ENCODE results near the gene PTPN14.

Gene PTPN14

DNA sequence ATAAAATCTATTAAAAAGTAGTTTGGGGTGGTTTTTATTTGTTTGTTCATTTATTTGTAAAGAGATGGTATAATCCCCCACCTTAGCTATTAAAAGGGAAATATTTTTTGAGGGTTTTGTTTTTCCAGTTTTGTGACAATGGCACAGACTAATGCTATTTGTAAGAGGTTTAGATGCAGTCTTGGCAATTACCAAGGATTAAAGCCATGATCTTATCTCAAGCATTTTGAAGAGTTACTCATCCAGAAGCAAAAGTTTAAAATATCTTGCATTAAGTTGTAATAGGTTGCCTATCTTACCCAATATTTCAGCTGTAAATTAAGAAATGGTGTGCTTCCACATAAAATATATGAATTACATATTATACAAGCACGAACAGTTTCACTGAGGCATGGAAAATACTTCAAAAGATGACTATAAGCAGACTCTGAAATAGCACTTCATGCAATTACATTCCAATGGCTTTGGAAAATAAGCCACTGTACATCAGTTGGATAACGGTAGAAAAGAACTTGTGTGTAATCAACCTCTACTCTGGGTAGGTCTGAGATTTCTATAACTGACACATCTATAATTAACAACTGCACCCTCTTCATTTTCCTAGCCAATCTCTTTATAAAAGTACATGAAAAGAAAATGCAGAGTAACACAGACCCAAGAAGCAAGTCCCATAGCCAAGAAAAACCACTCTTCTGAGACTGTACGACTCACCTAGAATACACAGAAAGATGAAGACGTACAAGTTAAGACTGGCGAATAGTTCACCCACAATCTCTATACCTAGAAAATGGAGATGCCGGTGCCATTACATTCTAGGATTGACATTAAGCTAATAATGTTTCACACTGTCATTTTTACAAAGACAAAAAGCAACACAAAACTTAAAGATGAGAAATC is 95.2 kb downstream of the PTPN14 start:
- Mint-ChIP-seq H3K27me3 (ENCODE audit: low read depth) (no peaks in the 10 kb centered on the region), H3K27ac (no peak overlapping the region), H3K9me3 (no peaks in the 10 kb centered on the region), H3K4me3 (no peak overlapping the region), H3K4me1 (ENCODE audit: low read depth) (peaks cover 26% of the 10 kb centered on the region), H3K36me3 (ENCODE audit: low read depth) (no peaks in the 10 kb centered on the region)

GRCh38 chr1:214455479-214455878 is 95.9 kb downstream of the PTPN14 start:
- H3K36me3 Mint-ChIP-seq (ENCODE audit: low read depth) = no peaks in the 10 kb centered on the region
- H3K4me3 Mint-ChIP-seq = no peak overlapping the region
- H3K4me1 Mint-ChIP-seq (ENCODE audit: low read depth) = peaks cover 26% of the 10 kb centered on the region
- no peak overlapping the region for H3K27ac Mint-ChIP-seq
- H3K9me3 Mint-ChIP-seq = no peaks in the 10 kb centered on the region
- no peaks in the 10 kb centered on the region for H3K27me3 Mint-ChIP-seq (ENCODE audit: low read depth)

- no peak overlapping the region for H3K27ac Mint-ChIP-seq
- H3K27me3 Mint-ChIP-seq (ENCODE audit: low read depth) = no peaks in the 10 kb centered on the region
- H3K4me3 Mint-ChIP-seq = no peak overlapping the region
- no peaks in the 10 kb centered on the region for H3K9me3 Mint-ChIP-seq
- peaks cover 26% of the 10 kb centered on the region for H3K4me1 Mint-ChIP-seq (ENCODE audit: low read depth)
- no peaks in the 10 kb centered on the region for H3K36me3 Mint-ChIP-seq (ENCODE audit: low read depth)
These were observed 96.6 kb downstream of the PTPN14 start for GRCh38 chr1:214454569-214455396.

GRCh38 chr1:214453109-214453722 is 98.2 kb downstream of the PTPN14 start:
- no peaks in the 10 kb centered on the region for H3K27me3 Mint-ChIP-seq (ENCODE audit: low read depth)
- H3K4me3 Mint-ChIP-seq = no peak overlapping the region
- H3K9me3 Mint-ChIP-seq = no peaks in the 10 kb centered on the region
- no peaks in the 10 kb centered on the region for H3K36me3 Mint-ChIP-seq (ENCODE audit: low read depth)
- H3K4me1 Mint-ChIP-seq (ENCODE audit: low read depth) = peaks cover 26% of the 10 kb centered on the region
- H3K27ac Mint-ChIP-seq = no peak overlapping the region

- Mint-ChIP-seq H3K4me3 (no peak overlapping the region), H3K27me3 (ENCODE audit: low read depth) (no peaks in the 10 kb centered on the region), H3K27ac (no peak overlapping the region), H3K36me3 (ENCODE audit: low read depth) (no peaks in the 10 kb centered on the region), H3K9me3 (no peaks in the 10 kb centered on the region), H3K4me1 (ENCODE audit: low read depth) (peaks cover 26% of the 10 kb centered on the region)
These were observed 99.1 kb downstream of the PTPN14 start for GRCh38 chr1:214452152-214452784.

DNA sequence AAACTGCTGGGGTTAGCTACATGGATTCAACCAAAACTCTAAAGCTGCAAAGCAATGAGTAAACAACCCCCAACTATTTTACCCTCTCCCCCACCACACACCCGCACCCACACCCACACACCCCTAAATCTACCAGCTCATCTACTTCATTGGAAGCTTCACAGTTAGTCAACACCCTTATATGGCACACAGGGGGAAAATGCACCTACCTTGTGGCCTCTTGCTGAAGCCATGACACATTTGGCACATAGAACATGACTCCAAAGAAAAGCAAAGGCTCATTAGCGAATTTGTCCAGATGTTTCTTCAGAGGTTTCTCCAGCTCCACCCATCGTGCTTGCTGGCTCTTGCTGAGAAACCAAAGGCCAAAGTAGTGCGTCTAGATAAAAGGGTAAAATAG is 99.8 kb downstream of the PTPN14 start:
- no peaks in the 10 kb centered on the region for H3K36me3 Mint-ChIP-seq (ENCODE audit: low read depth)
- no peaks in the 10 kb centered on the region for H3K27me3 Mint-ChIP-seq (ENCODE audit: low read depth)
- peaks cover 22% of the 10 kb centered on the region for H3K4me1 Mint-ChIP-seq (ENCODE audit: low read depth)
- no peak overlapping the region for H3K27ac Mint-ChIP-seq
- H3K9me3 Mint-ChIP-seq = no peaks in the 10 kb centered on the region
- H3K4me3 Mint-ChIP-seq = no peak overlapping the region

DNA sequence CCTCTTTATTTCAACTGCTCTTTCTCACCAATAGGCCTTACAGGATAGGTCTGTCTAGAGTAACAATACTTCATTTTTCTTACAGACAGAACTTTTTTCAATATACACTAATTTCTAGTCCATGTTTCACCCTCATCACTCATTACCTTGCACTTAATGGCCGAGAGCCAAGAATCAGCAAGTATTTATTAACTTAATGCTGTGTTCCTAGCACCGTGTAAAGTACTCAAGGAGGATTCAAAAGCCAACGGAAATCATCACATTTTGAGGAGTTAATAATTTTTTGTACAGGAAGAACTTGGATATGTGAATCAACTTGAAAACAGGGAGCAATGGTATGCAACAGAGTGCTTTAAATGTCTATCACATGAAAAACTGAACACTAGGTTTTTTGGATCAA is 102.0 kb downstream of the PTPN14 start:
- Mint-ChIP-seq H3K27me3 (ENCODE audit: low read depth) (no peaks in the 10 kb centered on the region), H3K4me1 (ENCODE audit: low read depth) (peaks cover 26% of the 10 kb centered on the region), H3K36me3 (ENCODE audit: low read depth) (no peaks in the 10 kb centered on the region), H3K9me3 (no peaks in the 10 kb centered on the region), H3K4me3 (no peak overlapping the region), H3K27ac (no peak overlapping the region)

DNA sequence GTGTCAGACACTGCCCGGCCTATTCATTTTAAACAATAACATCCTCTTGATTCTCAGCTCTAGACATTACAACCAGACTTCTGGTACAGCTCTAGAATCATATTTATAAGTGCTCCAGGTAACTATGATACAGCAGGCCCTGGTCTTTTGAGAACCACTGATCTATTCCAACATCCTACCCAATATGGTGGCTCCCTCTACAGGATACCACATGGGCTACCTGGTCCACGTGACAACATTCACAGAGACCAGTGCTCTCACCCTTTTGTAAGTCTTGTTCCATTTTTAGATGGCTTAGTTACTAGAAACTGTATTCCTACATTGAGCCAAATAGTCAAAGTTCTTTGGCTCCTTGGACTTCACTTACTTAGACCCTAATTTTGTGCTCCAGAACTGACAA is 102.9 kb downstream of the PTPN14 start:
- Mint-ChIP-seq H3K27ac (no peak overlapping the region), H3K27me3 (ENCODE audit: low read depth) (no peaks in the 10 kb centered on the region), H3K4me3 (no peak overlapping the region), H3K9me3 (no peaks in the 10 kb centered on the region), H3K36me3 (ENCODE audit: low read depth) (no peaks in the 10 kb centered on the region), H3K4me1 (ENCODE audit: low read depth) (peaks cover 24% of the 10 kb centered on the region)

DNA sequence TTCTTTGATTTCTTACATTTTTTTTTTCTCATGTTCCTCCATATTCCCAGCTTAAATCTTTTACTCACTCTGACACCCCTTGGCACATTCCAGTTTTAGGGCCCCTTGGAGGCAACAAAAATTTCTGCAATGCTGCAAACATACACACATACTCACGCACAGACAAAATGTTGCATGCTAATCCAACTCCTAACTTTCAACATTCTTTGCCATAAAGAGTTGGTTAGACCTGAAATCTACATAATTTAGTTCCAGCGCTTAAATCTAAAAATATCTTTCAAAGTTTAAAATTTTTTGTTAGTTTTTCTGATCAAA is 103.9 kb downstream of the PTPN14 start:
- no peaks in the 10 kb centered on the region for H3K27me3 Mint-ChIP-seq (ENCODE audit: low read depth)
- H3K36me3 Mint-ChIP-seq (ENCODE audit: low read depth) = no peaks in the 10 kb centered on the region
- H3K9me3 Mint-ChIP-seq = no peaks in the 10 kb centered on the region
- peaks cover 25% of the 10 kb centered on the region for H3K4me1 Mint-ChIP-seq (ENCODE audit: low read depth)
- no peak overlapping the region for H3K27ac Mint-ChIP-seq
- no peak overlapping the region for H3K4me3 Mint-ChIP-seq

GRCh38 chr1:214446772-214447556 is 104.4 kb downstream of the PTPN14 start:
- H3K9me3 Mint-ChIP-seq = no peaks in the 10 kb centered on the region
- H3K4me1 Mint-ChIP-seq (ENCODE audit: low read depth) = peaks cover 22% of the 10 kb centered on the region
- H3K4me3 Mint-ChIP-seq = no peak overlapping the region
- no peak overlapping the region for H3K27ac Mint-ChIP-seq
- no peaks in the 10 kb centered on the region for H3K36me3 Mint-ChIP-seq (ENCODE audit: low read depth)
- H3K27me3 Mint-ChIP-seq (ENCODE audit: low read depth) = no peaks in the 10 kb centered on the region

- Mint-ChIP-seq H3K27me3 (ENCODE audit: low read depth) (no peaks in the 10 kb centered on the region), H3K4me1 (ENCODE audit: low read depth) (peaks cover 25% of the 10 kb centered on the region), H3K4me3 (no peak overlapping the region), H3K27ac (peak overlapping the region; percentile 29), H3K9me3 (no peaks in the 10 kb centered on the region), H3K36me3 (ENCODE audit: low read depth) (no peaks in the 10 kb centered on the region)
These were observed 105.4 kb downstream of the PTPN14 start for GRCh38 chr1:214445831-214446614.

- peaks cover 32% of the 10 kb centered on the region for H3K4me1 Mint-ChIP-seq (ENCODE audit: low read depth)
- H3K27ac Mint-ChIP-seq = no peak overlapping the region
- H3K9me3 Mint-ChIP-seq = no peaks in the 10 kb centered on the region
- H3K4me3 Mint-ChIP-seq = no peak overlapping the region
- no peaks in the 10 kb centered on the region for H3K36me3 Mint-ChIP-seq (ENCODE audit: low read depth)
- H3K27me3 Mint-ChIP-seq (ENCODE audit: low read depth) = no peaks in the 10 kb centered on the region
These were observed 106.2 kb downstream of the PTPN14 start for GRCh38 chr1:214445199-214445598.

DNA sequence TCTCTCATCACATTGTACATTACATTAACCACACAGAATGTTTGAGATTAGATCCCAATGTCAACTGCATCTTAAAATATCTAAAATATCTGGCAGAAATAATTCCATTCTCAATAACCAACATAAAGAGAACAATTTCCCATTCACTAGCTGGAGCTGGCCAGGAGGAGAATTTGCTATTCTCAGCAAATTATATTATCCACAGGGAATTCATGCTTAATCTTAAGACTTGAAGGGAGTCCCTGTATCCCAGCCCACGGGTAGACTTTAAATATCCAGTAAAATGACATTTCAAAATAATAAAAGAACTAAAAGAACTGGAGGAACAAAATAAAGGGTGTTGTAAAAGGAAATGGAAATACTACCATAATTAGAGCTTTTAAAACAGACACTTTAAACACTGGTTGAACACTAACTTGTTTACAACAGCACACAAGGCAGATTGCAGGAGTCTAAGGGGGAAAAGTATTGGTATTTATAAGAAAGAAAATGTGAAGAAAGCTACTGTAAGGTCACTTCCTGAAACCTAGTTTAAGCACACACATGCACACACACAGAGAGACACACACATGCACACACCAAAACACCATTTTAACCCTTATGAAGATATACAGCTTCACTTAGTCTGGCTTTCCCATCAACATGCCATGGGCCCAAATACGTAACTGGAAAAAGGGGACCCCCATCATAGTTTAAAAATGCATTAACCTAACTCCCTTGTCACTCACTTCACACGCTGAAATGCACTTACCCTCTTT is 107.0 kb downstream of the PTPN14 start:
- Mint-ChIP-seq H3K27me3 (ENCODE audit: low read depth) (no peaks in the 10 kb centered on the region), H3K27ac (peak overlapping the region; percentile 37), H3K9me3 (no peaks in the 10 kb centered on the region), H3K4me1 (ENCODE audit: low read depth) (peaks cover 41% of the 10 kb centered on the region), H3K36me3 (ENCODE audit: low read depth) (no peaks in the 10 kb centered on the region), H3K4me3 (no peak overlapping the region)

Data from T-helper 1 cell treated with Interleukin-12 subunit alpha and Interleukin-12 subunit beta and Interleukin-4 antibody, amounts not matched to agents 30 μg/mL and 1 μg/mL, for 36 hours (primary cell).